Measurements from ENCODE around the gene BTBD2. TPM values are rescaled to one million over a fixed set of nuclear protein-coding genes. Genes with fewer than 3 reads are reported as not detected.

Gene BTBD2
- total RNA-seq, 1 donor from 2014 or later = 62.0 TPM

GRCh38 chr19:2016041-2016807, 710 bp upstream of the BTBD2 start:
- Histone ChIP-seq H3K9me3 (no peaks in the 10 kb centered on the region), H3K4me1 (peaks cover 12% of the 10 kb centered on the region), H3K4me3 (peak overlapping the region; percentile 31), H3K27ac (peak overlapping the region; percentile 18), H3K27me3 (ENCODE audit: low read depth) (no peaks in the 10 kb centered on the region), H3K36me3 (no peaks in the 10 kb centered on the region)
- intact Hi-C loops (cut with DNase I) = loop anchor here (10.0 kb wide), 1 partner anchor 59 kb away; no protein-coding TSS in a partner anchor
- DNase-seq = peak; percentile 77
- TF ChIP-seq CTCF (IDR thresholded peaks at IDR 0.05) = no peak
- peak; percentile 82 to 88 for ATAC-seq

GRCh38 chr19:2014731-2015607, 545 bp downstream of the BTBD2 start:
- Histone ChIP-seq H3K27me3 (ENCODE audit: low read depth) (no peaks in the 10 kb centered on the region), H3K4me3 (peak overlapping the region; percentile 66), H3K9me3 (no peaks in the 10 kb centered on the region), H3K36me3 (no peaks in the 10 kb centered on the region), H3K27ac (no peak overlapping the region), H3K4me1 (peaks cover 12% of the 10 kb centered on the region)
- peak; percentile 4 to 31 for ATAC-seq
- intact Hi-C loops (cut with DNase I) = loop anchor here (10.0 kb wide), 1 partner anchor 60 kb away; no protein-coding TSS in a partner anchor
- TF ChIP-seq CTCF (IDR thresholded peaks at IDR 0.05) = no peak
- DNase-seq = peak; percentile 59

- Histone ChIP-seq H3K27me3 (ENCODE audit: low read depth) (no peaks in the 10 kb centered on the region), H3K9me3 (no peaks in the 10 kb centered on the region), H3K27ac (no peak overlapping the region), H3K4me3 (no peak overlapping the region), H3K36me3 (no peaks in the 10 kb centered on the region), H3K4me1 (peaks cover 5% of the 10 kb centered on the region)
- DNase-seq = no peak
- intact Hi-C loops (cut with DNase I) = loop anchor here (10.0 kb wide), 1 partner anchor 61 kb away; no protein-coding TSS in a partner anchor
- TF ChIP-seq CTCF (IDR thresholded peaks at IDR 0.05) = no peak
- peak; percentile 3 for ATAC-seq
Measured at GRCh38 chr19:2014131-2014571, 1.4 kb downstream of the BTBD2 start.

- Histone ChIP-seq H3K36me3 (no peaks in the 10 kb centered on the region), H3K27me3 (ENCODE audit: low read depth) (no peaks in the 10 kb centered on the region), H3K4me1 (peaks cover 5% of the 10 kb centered on the region), H3K27ac (no peak overlapping the region), H3K9me3 (no peaks in the 10 kb centered on the region), H3K4me3 (no peak overlapping the region)
- intact Hi-C loops (cut with DNase I) = loop anchor here (10.0 kb wide), 1 partner anchor 61 kb away; no protein-coding TSS in a partner anchor
- DNase-seq (no peak), ATAC-seq (no peak)
- no peak for TF ChIP-seq CTCF (IDR thresholded peaks at IDR 0.05)
Measured at GRCh38 chr19:2013683-2013961, 1.9 kb downstream of the BTBD2 start.

- intact Hi-C loops (cut with DNase I) = loop anchor here (10.0 kb wide), 1 partner anchor 62 kb away; no protein-coding TSS in a partner anchor
- Histone ChIP-seq H3K9me3 (no peaks in the 10 kb centered on the region), H3K4me1 (peaks cover 5% of the 10 kb centered on the region), H3K27ac (no peak overlapping the region), H3K4me3 (no peak overlapping the region), H3K36me3 (no peaks in the 10 kb centered on the region), H3K27me3 (ENCODE audit: low read depth) (no peaks in the 10 kb centered on the region)
- ATAC-seq (no peak), DNase-seq (no peak)
- TF ChIP-seq CTCF (IDR thresholded peaks at IDR 0.05) = no peak
Measured at GRCh38 chr19:2012941-2013682, 2.4 kb downstream of the BTBD2 start.
